Hematopoietic multipotent progenitor cell (in vitro differentiated cells): ENCODE measurements around the gene TUBGCP6. TPM values are rescaled to one million over a fixed set of nuclear protein-coding genes. Genes with fewer than 3 reads are reported as not detected.
"Not testable (repeated sequence)": the region's sequence is repeated elsewhere in the genome, so short reads cannot be mapped to it uniquely, and the experiment has no call there.

ENCODE experiments used
- DNase-seq, 3 donors: peaks; one replicate each; pipeline ENCODE4 v3.0.0-alpha.2; 2011 to 2015; ENCODE audit warnings: low read depth in 2 of 3, low spot score in 2 of 3
- total RNA-seq: library from RNA; depleted of rRNA; stranded (reverse); fragments of >200 nt; gene quantifications from one replicate; pipeline ENCODE4 v1.2.3, GENCODE V29; 2012

Gene TUBGCP6
- total RNA-seq, 1 donor = 76.7 TPM

- DNase-seq = no peak
Observed at GRCh38 chr22:50213263-50213662, 31.6 kb downstream of the TUBGCP6 start.

GRCh38 chr22:50211147-50211546 is 33.7 kb downstream of the TUBGCP6 start:
- DNase-seq = no peak

DNA sequence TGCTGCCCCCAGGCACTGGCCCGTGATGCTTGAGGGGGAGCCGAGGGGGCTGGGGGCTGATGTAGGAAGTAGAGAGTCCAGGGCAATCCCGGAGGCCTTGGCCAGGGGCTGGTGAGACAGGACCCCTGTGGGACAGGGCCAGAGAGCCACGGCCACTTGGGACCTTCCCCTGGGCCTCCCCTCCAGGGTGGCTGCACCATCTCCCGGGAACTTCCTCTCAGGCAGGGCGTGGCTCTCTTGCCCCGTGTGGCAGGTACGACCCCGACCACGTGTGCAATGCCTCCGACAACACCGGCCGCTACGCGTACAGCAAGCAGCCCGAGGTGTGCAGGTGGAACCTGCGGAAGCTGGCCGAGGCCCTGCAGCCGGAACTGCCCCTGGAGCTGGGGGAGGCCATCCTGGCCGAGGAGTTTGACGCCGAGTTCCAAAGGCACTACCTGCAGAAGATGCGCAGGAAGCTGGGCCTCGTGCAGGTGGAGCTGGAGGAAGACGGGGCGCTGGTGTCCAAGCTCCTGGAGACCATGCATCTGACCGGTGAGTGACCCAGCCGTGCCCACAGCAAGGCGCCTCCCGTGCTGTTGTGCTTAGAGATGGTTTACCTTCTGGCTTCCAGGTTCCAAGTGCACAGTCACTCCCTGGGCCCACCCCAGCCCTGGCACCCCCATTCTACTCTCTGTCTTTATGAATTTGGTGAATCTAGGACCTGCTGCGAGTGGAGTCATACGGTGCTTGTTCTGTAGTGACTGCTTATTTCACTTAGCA is 34.3 kb downstream of the TUBGCP6 start:
- no peak for DNase-seq

DNA sequence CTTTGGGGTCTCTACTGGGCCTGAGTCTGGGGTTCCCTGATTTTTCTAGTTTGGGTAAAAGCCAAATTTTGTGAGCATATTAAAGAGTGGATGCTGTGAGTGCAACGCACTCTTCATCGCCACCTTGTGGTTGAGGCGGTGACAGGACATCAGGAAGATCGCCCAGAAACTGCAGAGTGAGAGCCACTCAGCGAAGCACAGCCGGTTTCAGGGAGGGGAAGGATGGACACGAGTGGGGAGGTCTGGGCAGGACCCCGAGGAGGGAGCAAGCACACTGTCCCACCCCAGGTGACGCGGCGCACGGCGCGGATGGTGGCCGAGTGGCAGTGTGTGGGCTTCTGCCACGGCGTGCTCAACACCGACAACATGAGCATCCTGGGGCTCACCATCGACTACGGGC is 34.9 kb downstream of the TUBGCP6 start:
- DNase-seq = peak; percentile 59 to 85 (median 70)

GRCh38 chr22:50208939-50209892 is 35.6 kb downstream of the TUBGCP6 start:
- DNase-seq = no peak

DNA sequence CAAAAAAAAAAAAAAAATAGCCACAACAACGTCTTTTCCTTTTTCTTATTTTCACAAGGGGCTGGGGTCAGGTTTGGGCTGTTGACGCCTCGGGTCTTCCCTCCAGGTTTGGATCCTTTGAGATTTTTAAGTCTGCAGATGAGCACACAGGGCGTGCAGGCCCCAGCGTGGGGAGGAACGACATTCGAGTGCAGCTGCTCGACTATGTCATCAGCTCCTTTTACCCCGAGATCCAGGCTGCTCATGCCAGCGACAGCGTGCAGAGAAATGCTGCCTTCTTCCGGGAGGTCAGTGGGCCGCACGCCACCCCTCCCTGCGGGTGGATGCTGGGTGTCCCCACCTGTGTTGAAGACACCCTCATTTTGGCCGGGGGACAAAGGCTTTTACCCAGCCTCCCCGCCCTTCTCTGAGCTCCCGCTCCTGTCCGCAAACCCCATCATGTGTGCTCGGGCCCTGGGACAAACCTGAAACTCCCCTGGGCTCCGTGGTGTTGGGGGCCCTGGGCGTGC is 36.3 kb downstream of the TUBGCP6 start:
- no peak for DNase-seq

- DNase-seq = no peak
Observed at GRCh38 chr22:50207383-50208140, 37.3 kb downstream of the TUBGCP6 start.

- DNase-seq = peak in 1 of 3 donors; percentile 43
Observed at GRCh38 chr22:50206599-50206998, 38.2 kb downstream of the TUBGCP6 start.

- DNase-seq = no peak
Observed at GRCh38 chr22:50205781-50206569, 38.8 kb downstream of the TUBGCP6 start.

DNA sequence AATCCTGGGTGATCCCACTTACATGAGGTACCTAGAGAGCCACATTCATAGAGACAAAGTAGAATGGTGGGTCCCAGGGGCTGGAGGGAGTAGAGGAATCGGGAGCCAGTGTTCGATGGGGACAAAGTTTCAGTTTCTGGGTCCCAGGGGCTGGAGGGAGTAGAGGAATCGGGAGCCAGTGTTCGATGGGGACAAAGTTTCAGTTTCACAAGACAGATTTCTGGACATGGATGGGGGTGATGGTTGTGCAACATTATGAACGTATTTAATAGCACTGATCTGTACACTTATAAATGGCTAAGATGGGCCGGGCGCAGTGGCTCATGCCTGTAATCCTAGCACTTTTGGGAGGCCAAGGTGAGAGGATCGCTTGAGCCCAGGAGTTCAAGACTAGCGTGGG is 39.8 kb downstream of the TUBGCP6 start:
- not testable (repeated sequence) for DNase-seq

DNA sequence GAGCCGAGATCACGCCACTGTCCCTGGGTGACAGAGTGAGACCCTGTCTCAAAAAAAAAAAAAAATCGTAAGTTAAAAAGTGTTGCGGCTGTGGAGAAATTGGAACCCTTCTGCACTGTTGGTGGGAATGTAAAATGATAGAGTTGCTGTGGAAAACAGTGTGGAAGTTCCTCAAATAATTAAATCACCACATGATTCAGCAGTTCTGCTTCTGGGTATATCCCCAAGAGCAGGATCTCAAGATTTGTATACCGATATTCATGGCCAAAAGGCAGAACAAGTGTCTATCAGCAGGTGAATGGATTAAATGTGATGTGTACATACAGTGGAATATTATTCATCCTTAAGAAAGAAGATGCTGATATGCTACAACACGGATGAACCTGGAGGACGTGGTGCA is 40.3 kb downstream of the TUBGCP6 start:
- no peak for DNase-seq

GRCh38 chr22:50203288-50203687 is 41.5 kb downstream of the TUBGCP6 start:
- DNase-seq = no peak

DNA sequence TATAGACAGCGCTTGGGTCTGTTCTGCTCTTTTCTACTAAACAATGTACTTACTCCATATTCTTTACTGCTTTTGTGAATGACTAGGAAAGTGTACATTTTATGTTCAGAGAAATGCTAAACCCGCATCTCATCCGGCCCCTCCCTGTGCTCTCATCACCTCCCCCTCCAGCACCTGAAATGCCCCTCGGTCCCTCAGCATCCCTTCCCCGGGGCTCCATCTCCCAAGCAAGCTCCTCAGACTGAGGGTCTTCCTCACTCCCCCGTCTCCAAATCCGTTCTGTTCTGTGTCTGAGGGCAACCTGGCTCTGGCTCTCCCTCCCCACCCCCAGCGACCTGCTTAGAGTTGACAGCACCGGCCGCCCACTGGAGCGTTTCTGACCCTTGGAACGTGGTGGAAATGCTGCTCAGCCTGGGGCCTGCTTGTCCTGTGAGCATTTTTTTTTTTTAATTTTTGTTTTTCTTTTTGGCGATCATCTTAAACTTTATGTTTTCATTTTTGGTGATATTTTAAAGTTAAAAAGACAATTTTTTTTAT is 42.6 kb downstream of the TUBGCP6 start:
- DNase-seq = no peak

DNA sequence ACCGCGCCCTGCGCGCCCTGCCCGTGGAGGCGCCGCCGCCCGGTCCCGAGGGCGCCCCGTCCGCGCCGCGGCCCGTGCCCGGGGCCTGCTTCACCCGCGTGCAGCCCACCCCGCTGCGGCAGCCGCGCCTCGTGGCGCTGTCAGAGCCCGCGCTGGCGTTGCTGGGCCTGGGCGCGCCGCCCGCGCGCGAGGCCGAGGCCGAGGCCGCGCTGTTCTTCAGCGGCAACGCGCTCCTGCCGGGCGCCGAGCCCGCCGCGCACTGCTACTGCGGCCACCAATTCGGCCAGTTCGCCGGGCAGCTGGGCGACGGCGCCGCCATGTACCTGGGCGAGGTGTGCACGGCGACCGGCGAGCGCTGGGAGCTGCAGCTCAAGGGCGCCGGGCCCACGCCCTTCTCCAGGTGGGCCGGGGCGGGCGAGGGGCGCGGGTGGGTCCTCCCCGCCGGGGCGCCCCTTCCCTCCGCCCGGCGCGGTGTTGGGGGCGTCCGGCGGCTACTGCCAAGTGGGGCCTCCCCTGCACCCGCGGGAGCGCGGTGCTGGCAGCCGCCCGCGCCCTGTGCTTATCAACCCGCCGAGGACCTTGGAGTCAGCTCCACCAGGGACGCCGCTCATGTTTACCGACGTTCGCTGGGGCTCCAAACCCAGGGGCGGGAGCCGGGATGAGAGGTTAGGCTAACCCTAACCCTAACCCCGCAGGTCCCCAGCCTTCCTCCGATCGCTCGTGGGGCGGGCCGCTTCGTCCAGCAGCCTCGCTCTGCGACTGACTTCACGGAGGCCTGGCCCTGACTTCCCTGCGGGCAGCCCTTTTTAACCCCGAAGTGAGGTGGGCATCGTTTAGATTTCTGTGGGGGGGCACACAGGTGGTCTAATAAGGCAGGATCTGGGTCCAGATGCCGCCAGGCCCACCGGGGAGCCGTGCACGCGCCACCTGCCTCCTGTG is 43.4 kb downstream of the TUBGCP6 start:
- no peak for DNase-seq

GRCh38 chr22:50200461-50201190 is 44.2 kb downstream of the TUBGCP6 start, which contains the start of gene SELENOO:
SELENOO (plus strand) TSS chr22:50201011; CDS start chr22:50201037, 26 bp downstream.
- DNase-seq = peak; percentile 73 to 90 (median 89)

GRCh38 chr22:50199829-50200460 is 44.9 kb downstream of the TUBGCP6 start:
- peak in 1 of 3 donors; percentile 26 for DNase-seq

- no peak for DNase-seq
Observed at GRCh38 chr22:50199251-50199721, 45.5 kb downstream of the TUBGCP6 start.
